ENCODE data around the gene PSD.

Gene PSD

DNA sequence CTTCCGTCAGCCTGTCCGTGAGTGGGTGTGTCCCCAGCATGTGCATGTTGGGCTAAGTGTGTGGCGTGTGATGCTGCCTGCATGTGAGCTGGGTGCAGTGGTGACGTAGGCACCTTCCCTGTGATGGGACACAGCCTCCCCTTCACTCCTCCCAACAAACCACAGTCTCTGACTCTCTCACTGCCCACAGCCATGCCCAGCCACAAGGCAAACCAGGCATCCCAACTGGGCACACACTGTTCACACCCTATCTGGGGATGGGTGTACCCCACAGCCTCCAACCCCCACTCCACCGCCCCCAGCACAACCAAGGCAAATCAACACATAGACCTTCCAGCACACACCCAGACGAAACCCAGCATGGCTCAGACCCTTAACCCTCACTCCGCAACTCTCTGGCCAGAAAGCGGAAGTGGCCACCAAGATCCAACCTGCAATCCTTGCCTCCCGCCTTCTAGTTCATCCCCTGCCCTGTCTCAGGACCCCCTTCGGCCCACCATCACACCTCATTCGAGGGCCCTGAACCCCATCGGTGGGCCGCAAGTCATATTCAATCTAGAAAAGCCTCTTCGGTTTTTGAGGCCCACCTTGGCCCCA lies 10.4 kb downstream of the PSD start:
- TF ChIP-seq, protein P1, sequence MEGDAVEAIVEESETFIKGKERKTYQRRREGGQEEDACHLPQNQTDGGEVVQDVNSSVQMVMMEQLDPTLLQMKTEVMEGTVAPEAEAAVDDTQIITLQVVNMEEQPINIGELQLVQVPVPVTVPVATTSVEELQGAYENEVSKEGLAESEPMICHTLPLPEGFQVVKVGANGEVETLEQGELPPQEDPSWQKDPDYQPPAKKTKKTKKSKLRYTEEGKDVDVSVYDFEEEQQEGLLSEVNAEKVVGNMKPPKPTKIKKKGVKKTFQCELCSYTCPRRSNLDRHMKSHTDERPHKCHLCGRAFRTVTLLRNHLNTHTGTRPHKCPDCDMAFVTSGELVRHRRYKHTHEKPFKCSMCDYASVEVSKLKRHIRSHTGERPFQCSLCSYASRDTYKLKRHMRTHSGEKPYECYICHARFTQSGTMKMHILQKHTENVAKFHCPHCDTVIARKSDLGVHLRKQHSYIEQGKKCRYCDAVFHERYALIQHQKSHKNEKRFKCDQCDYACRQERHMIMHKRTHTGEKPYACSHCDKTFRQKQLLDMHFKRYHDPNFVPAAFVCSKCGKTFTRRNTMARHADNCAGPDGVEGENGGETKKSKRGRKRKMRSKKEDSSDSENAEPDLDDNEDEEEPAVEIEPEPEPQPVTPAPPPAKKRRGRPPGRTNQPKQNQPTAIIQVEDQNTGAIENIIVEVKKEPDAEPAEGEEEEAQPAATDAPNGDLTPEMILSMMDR (IDR thresholded peaks at IDR 0.05; ENCODE audit: poor library complexity, severe bottlenecking): no peak

GRCh38 chr10:102407425-102408130 lies 11.0 kb downstream of the PSD start:
- TF ChIP-seq, protein P1 (IDR thresholded peaks at IDR 0.05; ENCODE audit: poor library complexity, severe bottlenecking): no peak
- 0 out of 2 replicates have a peak, but pooled peaks cover 1% of the 10 kb centered on the region for H3K36me3 ChIP-seq (ENCODE audit: low read depth)
- no peak overlapping the region for H3K27ac ChIP-seq (ENCODE audit: poor library complexity, severe bottlenecking)
- H3K4me3 ChIP-seq (ENCODE audit: severe bottlenecking): no peak overlapping the region
- H3K4me1 ChIP-seq (ENCODE audit: insufficient read depth, poor library complexity, severe bottlenecking): no peaks in the 10 kb centered on the region
- no peak for ATAC-seq (ENCODE audit: low read depth)
- DNase-seq (ENCODE audit: low spot score): no peak
- no peaks in the 10 kb centered on the region for H3K9me3 ChIP-seq (ENCODE audit: severe bottlenecking)
- H3K27me3 ChIP-seq (ENCODE audit: insufficient read depth, poor library complexity, severe bottlenecking): peaks cover 36% of the 10 kb centered on the region

More for the DNA sequence above, 10.4 kb downstream of the PSD start:
- H3K4me3 ChIP-seq (ENCODE audit: severe bottlenecking): no peak overlapping the region
- ATAC-seq (ENCODE audit: low read depth): no peak
- DNase-seq (ENCODE audit: low spot score): no peak
- no peaks in the 10 kb centered on the region for H3K36me3 ChIP-seq (ENCODE audit: low read depth)
- H3K27ac ChIP-seq (ENCODE audit: poor library complexity, severe bottlenecking): no peak overlapping the region
- no peaks in the 10 kb centered on the region for H3K9me3 ChIP-seq (ENCODE audit: severe bottlenecking)
- H3K4me1 ChIP-seq (ENCODE audit: insufficient read depth, poor library complexity, severe bottlenecking): no peaks in the 10 kb centered on the region
- H3K27me3 ChIP-seq (ENCODE audit: insufficient read depth, poor library complexity, severe bottlenecking): peaks cover 43% of the 10 kb centered on the region

DNA sequence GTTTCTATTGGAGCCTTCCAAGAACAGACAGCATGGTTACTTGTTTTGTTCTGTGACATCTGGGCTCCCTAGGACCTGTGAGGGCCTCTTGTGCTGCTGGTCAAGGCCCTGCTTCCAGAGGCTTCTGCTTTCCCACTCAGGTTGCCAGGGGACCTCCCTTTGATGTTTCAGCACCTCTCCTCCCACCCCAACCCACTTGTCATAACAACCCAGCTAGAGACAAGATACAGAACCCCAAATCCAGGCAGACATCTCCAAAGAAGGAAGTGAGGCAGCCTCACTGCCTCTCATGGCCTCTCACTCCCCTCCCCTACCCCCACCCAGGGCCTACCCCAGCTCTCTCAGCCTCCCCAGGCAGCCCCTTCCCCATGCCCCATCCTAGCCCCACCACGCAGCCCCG lies 11.8 kb downstream of the PSD start:
- Histone ChIP-seq H3K4me1 (ENCODE audit: insufficient read depth, poor library complexity, severe bottlenecking) (peaks cover 6% of the 10 kb centered on the region), H3K36me3 (ENCODE audit: low read depth) (0 out of 2 replicates have a peak, but pooled peaks cover 7% of the 10 kb centered on the region), H3K9me3 (ENCODE audit: severe bottlenecking) (no peaks in the 10 kb centered on the region), H3K4me3 (ENCODE audit: severe bottlenecking) (no peak overlapping the region), H3K27me3 (ENCODE audit: insufficient read depth, poor library complexity, severe bottlenecking) (peaks cover 30% of the 10 kb centered on the region), H3K27ac (ENCODE audit: poor library complexity, severe bottlenecking) (no peak overlapping the region)
- no peak for DNase-seq (ENCODE audit: low spot score)
- TF ChIP-seq, protein P1 (IDR thresholded peaks at IDR 0.05; ENCODE audit: poor library complexity, severe bottlenecking): no peak
- ATAC-seq (ENCODE audit: low read depth): no peak

DNA sequence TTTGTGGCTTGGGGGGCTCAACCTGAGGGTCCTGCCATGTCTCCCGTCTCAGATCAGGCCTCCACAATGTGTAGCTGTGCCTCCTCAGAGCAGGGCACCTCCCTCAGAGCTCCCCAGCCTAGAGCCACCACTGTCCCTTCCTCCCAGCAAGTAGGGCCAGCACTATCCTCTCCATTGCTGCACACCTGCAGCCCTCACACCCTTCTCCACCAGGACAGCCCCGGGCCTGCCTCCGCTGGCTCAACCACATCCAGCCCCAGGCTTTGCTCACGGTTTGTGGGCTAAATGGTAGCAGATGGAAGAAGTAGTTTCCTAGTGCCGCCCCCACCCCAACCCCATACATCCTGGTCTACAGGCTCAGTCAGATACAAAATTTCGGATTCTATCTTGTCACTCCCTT lies 13.0 kb downstream of the PSD start:
- H3K9me3 ChIP-seq (ENCODE audit: severe bottlenecking): no peaks in the 10 kb centered on the region
- ATAC-seq (ENCODE audit: low read depth): no peak

More for the DNA sequence above, 13.0 kb downstream of the PSD start:
- Histone ChIP-seq H3K4me3 (ENCODE audit: severe bottlenecking) (no peak overlapping the region), H3K4me1 (ENCODE audit: insufficient read depth, poor library complexity, severe bottlenecking) (peaks cover 12% of the 10 kb centered on the region), H3K27ac (ENCODE audit: poor library complexity, severe bottlenecking) (no peak overlapping the region), H3K36me3 (ENCODE audit: low read depth) (0 out of 2 replicates have a peak, but pooled peaks cover 7% of the 10 kb centered on the region), H3K27me3 (ENCODE audit: insufficient read depth, poor library complexity, severe bottlenecking) (peaks cover 25% of the 10 kb centered on the region)
- DNase-seq (ENCODE audit: low spot score): no peak
- TF ChIP-seq, protein P1 (IDR thresholded peaks at IDR 0.05; ENCODE audit: poor library complexity, severe bottlenecking): no peak

Measured in RWPE2 (cell line).